ENCODE measurements around the gene CYLD. TPM values are rescaled to one million over a fixed set of nuclear protein-coding genes. Genes with fewer than 3 reads are reported as not detected.

Gene CYLD
- polyA plus RNA-seq, 4 donors, result 6.0 to 18.4 (median 7.6) TPM

GRCh38 chr16:50751528-50751927, 9.6 kb downstream of the CYLD start:
- no peaks in the 10 kb centered on the region for H3K27me3 ChIP-seq (ENCODE audit: control insufficient read depth in 3 of 3, insufficient read depth in 3 of 3, low read length in 3 of 3)
- no peak for FAIRE-seq
- 77 to 86% (median 82%) methylated on average over 6 of the region's 6 CpGs for WGBS, 3 donors
- H3K36me3 ChIP-seq (ENCODE audit: control insufficient read depth in 3 of 3, insufficient read depth in 2 of 3, low read depth in 1 of 3, low read length in 3 of 3), result peaks cover 0 to 7% (median 3%) of the 10 kb centered on the region in 3 donors
- no peak overlapping the region for H3K27ac ChIP-seq (ENCODE audit: low read depth in 1 of 3, low read length in 2 of 3)
- no peaks in the 10 kb centered on the region for H3K9me3 ChIP-seq (ENCODE audit: control insufficient read depth in 2 of 2, insufficient read depth in 1 of 2, low read depth in 1 of 2, low read length in 1 of 2)
- no peaks in the 10 kb centered on the region for H3K4me1 ChIP-seq (ENCODE audit: control insufficient read depth in 3 of 3, insufficient read depth in 2 of 3, low read depth in 1 of 3, low read length in 2 of 3)
- H3K4me3 ChIP-seq (ENCODE audit: low read depth in 1 of 3, low read length in 3 of 3), result no peak overlapping the region
- no peak for DNase-seq

GRCh38 chr16:50752471-50753235, 10.8 kb downstream of the CYLD start:
- H3K27ac ChIP-seq (ENCODE audit: low read depth in 1 of 3, low read length in 2 of 3), result no peak overlapping the region
- H3K9me3 ChIP-seq (ENCODE audit: control insufficient read depth in 2 of 2, insufficient read depth in 1 of 2, low read depth in 1 of 2, low read length in 1 of 2), result no peaks in the 10 kb centered on the region
- peaks cover 0 to 9% (median 3%) of the 10 kb centered on the region in 3 donors for H3K36me3 ChIP-seq (ENCODE audit: control insufficient read depth in 3 of 3, insufficient read depth in 2 of 3, low read depth in 1 of 3, low read length in 3 of 3)
- H3K27me3 ChIP-seq (ENCODE audit: control insufficient read depth in 3 of 3, insufficient read depth in 3 of 3, low read length in 3 of 3), result no peaks in the 10 kb centered on the region
- DNase-seq (no peak), FAIRE-seq (no peak)
- no peak overlapping the region for H3K4me3 ChIP-seq (ENCODE audit: low read depth in 1 of 3, low read length in 3 of 3)
- no peaks in the 10 kb centered on the region for H3K4me1 ChIP-seq (ENCODE audit: control insufficient read depth in 3 of 3, insufficient read depth in 2 of 3, low read depth in 1 of 3, low read length in 2 of 3)
- WGBS, 3 donors, result 64 to 80% (median 75%) methylated on average over 4 of the region's 4 CpGs

- H3K27me3 ChIP-seq (ENCODE audit: control insufficient read depth in 3 of 3, insufficient read depth in 3 of 3, low read length in 3 of 3), result no peaks in the 10 kb centered on the region
- peaks cover 0 to 7% (median 1%) of the 10 kb centered on the region in 3 donors for H3K36me3 ChIP-seq (ENCODE audit: control insufficient read depth in 3 of 3, insufficient read depth in 2 of 3, low read depth in 1 of 3, low read length in 3 of 3)
- no peaks in the 10 kb centered on the region for H3K9me3 ChIP-seq (ENCODE audit: control insufficient read depth in 2 of 2, insufficient read depth in 1 of 2, low read depth in 1 of 2, low read length in 1 of 2)
- no peak for DNase-seq
- no peak overlapping the region for H3K27ac ChIP-seq (ENCODE audit: low read depth in 1 of 3, low read length in 2 of 3)
- H3K4me3 ChIP-seq (ENCODE audit: low read depth in 1 of 3, low read length in 3 of 3), result no peak overlapping the region
- FAIRE-seq, result no peak
- WGBS, 3 donors, result 74 to 88% (median 86%) methylated on average over 3 of the region's 3 CpGs
- H3K4me1 ChIP-seq (ENCODE audit: control insufficient read depth in 3 of 3, insufficient read depth in 2 of 3, low read depth in 1 of 3, low read length in 2 of 3), result no peaks in the 10 kb centered on the region
These were observed 14.6 kb downstream of the CYLD start for GRCh38 chr16:50756473-50756872.

GRCh38 chr16:50761267-50761666, 19.4 kb downstream of the CYLD start:
- no peak for FAIRE-seq
- WGBS, 3 donors, result 51 to 84% (median 81%) methylated on average over 1 of the region's 1 CpG
- DNase-seq, result no peak

GRCh38 chr16:50762241-50762640, 20.4 kb downstream of the CYLD start:
- 83 to 97% (median 92%) methylated on average over 3 of the region's 3 CpGs for WGBS, 3 donors
- Histone ChIP-seq H3K4me3 (ENCODE audit: low read depth in 1 of 3, low read length in 3 of 3) (no peak overlapping the region), H3K4me1 (ENCODE audit: control insufficient read depth in 3 of 3, insufficient read depth in 2 of 3, low read depth in 1 of 3, low read length in 2 of 3) (no peaks in the 10 kb centered on the region), H3K27me3 (ENCODE audit: control insufficient read depth in 3 of 3, insufficient read depth in 3 of 3, low read length in 3 of 3) (no peaks in the 10 kb centered on the region), H3K9me3 (ENCODE audit: control insufficient read depth in 2 of 2, insufficient read depth in 1 of 2, low read depth in 1 of 2, low read length in 1 of 2) (no peaks in the 10 kb centered on the region), H3K27ac (ENCODE audit: low read depth in 1 of 3, low read length in 2 of 3) (no peak overlapping the region), H3K36me3 (ENCODE audit: control insufficient read depth in 3 of 3, insufficient read depth in 2 of 3, low read depth in 1 of 3, low read length in 3 of 3) (peaks cover 2 to 4% (median 2%) of the 10 kb centered on the region in 3 donors)
- FAIRE-seq, result no peak
- DNase-seq, result no peak

More at GRCh38 chr16:50761267-50761666, 19.4 kb downstream of the CYLD start:
- Histone ChIP-seq H3K27me3 (ENCODE audit: control insufficient read depth in 3 of 3, insufficient read depth in 3 of 3, low read length in 3 of 3) (no peaks in the 10 kb centered on the region), H3K36me3 (ENCODE audit: control insufficient read depth in 3 of 3, insufficient read depth in 2 of 3, low read depth in 1 of 3, low read length in 3 of 3) (peaks cover 2 to 4% (median 2%) of the 10 kb centered on the region in 3 donors), H3K27ac (ENCODE audit: low read depth in 1 of 3, low read length in 2 of 3) (no peak overlapping the region), H3K4me1 (ENCODE audit: control insufficient read depth in 3 of 3, insufficient read depth in 2 of 3, low read depth in 1 of 3, low read length in 2 of 3) (no peaks in the 10 kb centered on the region), H3K4me3 (ENCODE audit: low read depth in 1 of 3, low read length in 3 of 3) (no peak overlapping the region), H3K9me3 (ENCODE audit: control insufficient read depth in 2 of 2, insufficient read depth in 1 of 2, low read depth in 1 of 2, low read length in 1 of 2) (no peaks in the 10 kb centered on the region)

GRCh38 chr16:50763211-50763610, 21.3 kb downstream of the CYLD start:
- no peaks in the 10 kb centered on the region for H3K27me3 ChIP-seq (ENCODE audit: control insufficient read depth in 3 of 3, insufficient read depth in 3 of 3, low read length in 3 of 3)
- no peak overlapping the region for H3K4me3 ChIP-seq (ENCODE audit: low read depth in 1 of 3, low read length in 3 of 3)
- DNase-seq (no peak), FAIRE-seq (no peak)
- WGBS, 3 donors, result 90 to 93% (median 90%) methylated on average over 2 of the region's 2 CpGs
- peaks cover 0 to 4% (median 2%) of the 10 kb centered on the region in 3 donors for H3K36me3 ChIP-seq (ENCODE audit: control insufficient read depth in 3 of 3, insufficient read depth in 2 of 3, low read depth in 1 of 3, low read length in 3 of 3)
- H3K27ac ChIP-seq (ENCODE audit: low read depth in 1 of 3, low read length in 2 of 3), result no peak overlapping the region
- no peaks in the 10 kb centered on the region for H3K9me3 ChIP-seq (ENCODE audit: control insufficient read depth in 2 of 2, insufficient read depth in 1 of 2, low read depth in 1 of 2, low read length in 1 of 2)
- no peaks in the 10 kb centered on the region for H3K4me1 ChIP-seq (ENCODE audit: control insufficient read depth in 3 of 3, insufficient read depth in 2 of 3, low read depth in 1 of 3, low read length in 2 of 3)

GRCh38 chr16:50765260-50765659, 23.4 kb downstream of the CYLD start:
- no peaks in the 10 kb centered on the region for H3K27me3 ChIP-seq (ENCODE audit: control insufficient read depth in 3 of 3, insufficient read depth in 3 of 3, low read length in 3 of 3)
- no peak overlapping the region for H3K27ac ChIP-seq (ENCODE audit: low read depth in 1 of 3, low read length in 2 of 3)
- FAIRE-seq (no peak), DNase-seq (no peak)
- 65 to 88% (median 82%) methylated on average over 1 of the region's 1 CpG for WGBS, 3 donors
- no peaks in the 10 kb centered on the region for H3K4me1 ChIP-seq (ENCODE audit: control insufficient read depth in 3 of 3, insufficient read depth in 2 of 3, low read depth in 1 of 3, low read length in 2 of 3)
- no peaks in the 10 kb centered on the region for H3K9me3 ChIP-seq (ENCODE audit: control insufficient read depth in 2 of 2, insufficient read depth in 1 of 2, low read depth in 1 of 2, low read length in 1 of 2)
- H3K4me3 ChIP-seq (ENCODE audit: low read depth in 1 of 3, low read length in 3 of 3), result no peak overlapping the region
- peaks cover 0 to 6% (median 2%) of the 10 kb centered on the region in 3 donors for H3K36me3 ChIP-seq (ENCODE audit: control insufficient read depth in 3 of 3, insufficient read depth in 2 of 3, low read depth in 1 of 3, low read length in 3 of 3)

- WGBS, 3 donors, result 80 to 100% (median 87%) methylated on average over 1 of the region's 1 CpG
- no peaks in the 10 kb centered on the region for H3K9me3 ChIP-seq (ENCODE audit: control insufficient read depth in 2 of 2, insufficient read depth in 1 of 2, low read depth in 1 of 2, low read length in 1 of 2)
- no peaks in the 10 kb centered on the region for H3K4me1 ChIP-seq (ENCODE audit: control insufficient read depth in 3 of 3, insufficient read depth in 2 of 3, low read depth in 1 of 3, low read length in 2 of 3)
- DNase-seq, result no peak
- H3K4me3 ChIP-seq (ENCODE audit: low read depth in 1 of 3, low read length in 3 of 3), result no peak overlapping the region
- no peaks in the 10 kb centered on the region for H3K27me3 ChIP-seq (ENCODE audit: control insufficient read depth in 3 of 3, insufficient read depth in 3 of 3, low read length in 3 of 3)
- FAIRE-seq, result no peak
- no peak overlapping the region for H3K27ac ChIP-seq (ENCODE audit: low read depth in 1 of 3, low read length in 2 of 3)
- peaks cover 0 to 6% (median 2%) of the 10 kb centered on the region in 3 donors for H3K36me3 ChIP-seq (ENCODE audit: control insufficient read depth in 3 of 3, insufficient read depth in 2 of 3, low read depth in 1 of 3, low read length in 3 of 3)
These were observed 24.0 kb downstream of the CYLD start for GRCh38 chr16:50765861-50766260.

GRCh38 chr16:50767197-50767596, 25.3 kb downstream of the CYLD start:
- Histone ChIP-seq H3K4me3 (ENCODE audit: low read depth in 1 of 3, low read length in 3 of 3) (no peak overlapping the region), H3K9me3 (ENCODE audit: control insufficient read depth in 2 of 2, insufficient read depth in 1 of 2, low read depth in 1 of 2, low read length in 1 of 2) (no peaks in the 10 kb centered on the region), H3K27ac (ENCODE audit: low read depth in 1 of 3, low read length in 2 of 3) (no peak overlapping the region), H3K27me3 (ENCODE audit: control insufficient read depth in 3 of 3, insufficient read depth in 3 of 3, low read length in 3 of 3) (no peaks in the 10 kb centered on the region), H3K4me1 (ENCODE audit: control insufficient read depth in 3 of 3, insufficient read depth in 2 of 3, low read depth in 1 of 3, low read length in 2 of 3) (no peaks in the 10 kb centered on the region), H3K36me3 (ENCODE audit: control insufficient read depth in 3 of 3, insufficient read depth in 2 of 3, low read depth in 1 of 3, low read length in 3 of 3) (peaks cover 0 to 6% (median 2%) of the 10 kb centered on the region in 3 donors)
- 77 to 91% (median 86%) methylated on average over 2 of the region's 2 CpGs for WGBS, 3 donors
- FAIRE-seq (no peak), DNase-seq (no peak)
